Measurements from ENCODE around the gene ATG3.

GRCh38 chr3:112489674-112490479 is 71.9 kb downstream of the ATG3 start:
- TF ChIP-seq POLR2A (IDR thresholded peaks at IDR 0.05) (no peak), CTCF (IDR thresholded peaks at IDR 0.05) (no peak)
